ENCODE results near the gene FILIP1.
A peak's percentile ranks its signal among the peaks of the same experiment; 100 is the strongest.

The FILIP1 gene

GRCh38 chr6:75261299-75261698 is 232.3 kb downstream of the FILIP1 start:
- TF ChIP-seq, protein P1, sequence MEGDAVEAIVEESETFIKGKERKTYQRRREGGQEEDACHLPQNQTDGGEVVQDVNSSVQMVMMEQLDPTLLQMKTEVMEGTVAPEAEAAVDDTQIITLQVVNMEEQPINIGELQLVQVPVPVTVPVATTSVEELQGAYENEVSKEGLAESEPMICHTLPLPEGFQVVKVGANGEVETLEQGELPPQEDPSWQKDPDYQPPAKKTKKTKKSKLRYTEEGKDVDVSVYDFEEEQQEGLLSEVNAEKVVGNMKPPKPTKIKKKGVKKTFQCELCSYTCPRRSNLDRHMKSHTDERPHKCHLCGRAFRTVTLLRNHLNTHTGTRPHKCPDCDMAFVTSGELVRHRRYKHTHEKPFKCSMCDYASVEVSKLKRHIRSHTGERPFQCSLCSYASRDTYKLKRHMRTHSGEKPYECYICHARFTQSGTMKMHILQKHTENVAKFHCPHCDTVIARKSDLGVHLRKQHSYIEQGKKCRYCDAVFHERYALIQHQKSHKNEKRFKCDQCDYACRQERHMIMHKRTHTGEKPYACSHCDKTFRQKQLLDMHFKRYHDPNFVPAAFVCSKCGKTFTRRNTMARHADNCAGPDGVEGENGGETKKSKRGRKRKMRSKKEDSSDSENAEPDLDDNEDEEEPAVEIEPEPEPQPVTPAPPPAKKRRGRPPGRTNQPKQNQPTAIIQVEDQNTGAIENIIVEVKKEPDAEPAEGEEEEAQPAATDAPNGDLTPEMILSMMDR (conservative IDR thresholded peaks at IDR 0.05; ENCODE audit: control insufficient read depth, insufficient read depth, low read depth, low read length), result no peak
- DNase-seq (ENCODE audit: low read depth), result no peak
- H3K4me3 ChIP-seq (ENCODE audit: control insufficient read depth, low read depth, low read length), result no peak overlapping the region

GRCh38 chr6:75257343-75258087 is 236.1 kb downstream of the FILIP1 start:
- TF ChIP-seq, protein P1 (conservative IDR thresholded peaks at IDR 0.05; ENCODE audit: control insufficient read depth, insufficient read depth, low read depth, low read length), result no peak
- H3K4me3 ChIP-seq (ENCODE audit: control insufficient read depth, low read depth, low read length), result no peak overlapping the region
- DNase-seq (ENCODE audit: low read depth), result no peak

- TF ChIP-seq, protein P1 (conservative IDR thresholded peaks at IDR 0.05; ENCODE audit: control insufficient read depth, insufficient read depth, low read depth, low read length), result no peak
- H3K4me3 ChIP-seq (ENCODE audit: control insufficient read depth, low read depth, low read length), result no peak overlapping the region
- DNase-seq (ENCODE audit: low read depth), result no peak
Measured at GRCh38 chr6:75250552-75250951, 243.0 kb downstream of the FILIP1 start.

DNA sequence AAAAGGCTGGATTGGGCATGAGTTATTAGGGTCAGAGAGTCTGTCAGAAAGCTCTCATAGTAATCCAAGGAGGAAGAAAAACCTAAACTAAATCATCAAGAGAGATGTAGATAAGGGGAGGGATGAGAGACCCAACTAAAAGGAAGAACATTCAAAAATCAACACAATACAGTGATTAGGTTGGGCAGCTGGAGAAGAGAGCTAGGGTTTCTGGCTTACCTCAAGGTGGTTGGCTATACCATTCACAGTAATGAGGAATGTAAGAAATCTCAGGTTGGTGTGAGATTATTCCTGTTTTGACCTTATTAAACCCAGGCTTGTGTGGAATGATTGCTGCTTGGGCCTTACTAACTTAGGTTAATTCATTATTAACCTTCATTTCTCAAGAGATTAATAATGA is 243.8 kb downstream of the FILIP1 start:
- no peak overlapping the region for H3K4me3 ChIP-seq (ENCODE audit: control insufficient read depth, low read depth, low read length)
- TF ChIP-seq, protein P1 (conservative IDR thresholded peaks at IDR 0.05; ENCODE audit: control insufficient read depth, insufficient read depth, low read depth, low read length), result no peak
- no peak for DNase-seq (ENCODE audit: low read depth)

GRCh38 chr6:75246386-75246785 is 247.2 kb downstream of the FILIP1 start:
- TF ChIP-seq, protein P1 (conservative IDR thresholded peaks at IDR 0.05; ENCODE audit: control insufficient read depth, insufficient read depth, low read depth, low read length), result no peak
- no peak for DNase-seq (ENCODE audit: low read depth)
- no peak overlapping the region for H3K4me3 ChIP-seq (ENCODE audit: control insufficient read depth, low read depth, low read length)

- DNase-seq (ENCODE audit: low read depth), result peak; percentile 29
- peak overlapping the region; percentile 87 for H3K4me3 ChIP-seq (ENCODE audit: control insufficient read depth, low read depth, low read length)
- TF ChIP-seq, protein P1 (conservative IDR thresholded peaks at IDR 0.05; ENCODE audit: control insufficient read depth, insufficient read depth, low read depth, low read length), result no peak
Measured at GRCh38 chr6:75244063-75244584, 249.5 kb downstream of the FILIP1 start.
